MCF 10A (cell line): ENCODE measurements around the gene ATP12A. TPM values are rescaled to one million over a fixed set of nuclear protein-coding genes. Genes with fewer than 3 reads are reported as not detected.

Experiments used
- BruUV-seq: library from RNA; stranded (reverse); fragments of 400-500 nt; replicated peaks from 2 replicates; lab custom pipeline; 2021; lab: Mats Ljungman, UMichigan
- CTCF ChIA-PET: fragments of 300-600 bp; sonication (Branson Sonifier 250); formaldehyde crosslinking; extraction: SDS; loops from one replicate; lab custom pipeline; 2021; ENCODE audit warnings: antibody characterized with exemption, inconsistent platforms; lab: Yijun Ruan, JAX
- POLR2A ChIA-PET: fragments of 300-600, 350-650 bp; sonication (Branson Sonifier 250); formaldehyde crosslinking; extraction: SDS; loops from one replicate; lab custom pipeline; 2020; ENCODE audit warnings: antibody characterized with exemption, inconsistent platforms; lab: Yijun Ruan, JAX
- DNase-seq: peaks from one replicate; pipeline ENCODE4 v3.0.0-alpha.2; 2018; ENCODE audit not compliant: unreplicated experiment
- H3K27ac Mint-ChIP-seq: one replicate; pipeline ENCODE4 v1.8.0; 2022; ENCODE audit warnings: mild to moderate bottlenecking, low read depth, mixed read lengths; ENCODE audit not compliant: unreplicated experiment
- H3K27me3 Mint-ChIP-seq: one replicate; pipeline ENCODE4 v1.8.0; 2022; ENCODE audit warnings: mixed read lengths; ENCODE audit not compliant: insufficient read depth, unreplicated experiment
- H3K36me3 Mint-ChIP-seq: one replicate; pipeline ENCODE4 v1.8.0; 2022; ENCODE audit warnings: mild to moderate bottlenecking, moderate library complexity, mixed read lengths; ENCODE audit not compliant: insufficient read depth, unreplicated experiment
- H3K4me1 Mint-ChIP-seq: one replicate; pipeline ENCODE4 v1.8.0; 2022; ENCODE audit warnings: mixed read lengths; ENCODE audit not compliant: insufficient read depth, unreplicated experiment
- H3K4me3 Mint-ChIP-seq: one replicate; pipeline ENCODE4 v1.8.0; 2022; ENCODE audit warnings: mild to moderate bottlenecking, moderate library complexity, mixed read lengths; ENCODE audit not compliant: unreplicated experiment
- H3K9me3 Mint-ChIP-seq: one replicate; pipeline ENCODE4 v1.8.0; 2022; ENCODE audit warnings: mixed read lengths; ENCODE audit not compliant: unreplicated experiment
- CTCF ChIP-seq: fragments of 200-600 bp; IDR thresholded peaks from one replicate; pipeline ENCODE4 v1.8.0; 2022; ENCODE audit warnings: antibody characterized with exemption, mild to moderate bottlenecking; ENCODE audit not compliant: unreplicated experiment
- intact Hi-C: fragments of 100-400 bp; cut with micrococcal nuclease; formaldehyde crosslinking; loops from 2 replicates; pipeline ENCODE4 v1.14.1; 2022
- total RNA-seq: library from RNA; stranded (reverse); gene quantifications from 2 replicates; pipeline ENCODE4 v1.2.3, GENCODE V29; 2022

Gene ATP12A
- total RNA-seq, 1 experiment from 2014 or later, result not detected

DNA sequence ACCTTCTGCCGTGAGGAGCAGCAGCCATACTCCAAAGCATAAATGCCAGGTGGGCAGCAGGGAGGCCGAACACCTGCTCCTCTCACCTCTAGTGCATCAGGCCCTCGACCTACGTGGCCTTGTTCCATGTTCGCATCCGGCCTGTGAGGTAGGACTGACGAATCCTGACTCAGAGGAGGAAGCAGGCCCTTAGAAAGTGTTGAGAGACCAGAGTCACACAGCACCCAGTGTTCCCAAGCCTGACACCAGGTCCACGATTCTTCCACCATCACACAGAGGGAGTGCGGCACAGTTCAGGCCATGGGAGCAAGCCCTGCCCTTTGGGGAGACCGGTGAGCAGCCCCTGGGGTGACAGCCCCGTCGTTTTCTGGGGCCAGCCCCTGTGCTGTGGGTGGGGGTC, 14.7 kb downstream of the ATP12A start:
- no TSS peak for BruUV-seq
- Mint-ChIP-seq H3K9me3 (no peaks in the 10 kb centered on the region), H3K4me1 (peaks cover 5% of the 10 kb centered on the region), H3K4me3 (no peak overlapping the region), H3K36me3 (no peaks in the 10 kb centered on the region), H3K27me3 (peaks cover 18% of the 10 kb centered on the region), H3K27ac (no peak overlapping the region)
- ChIA-PET CTCF (interaction anchor here (0.7 to 4.0 kb wide), 15 partner anchors 9 to 417 kb away, joined by 3 to 36 read pairs (median 4); no protein-coding TSS in a partner anchor), POLR2A (interaction anchor here (1.1 kb wide), 1 partner anchor 157 kb away, joined by 4 read pairs; no protein-coding TSS in a partner anchor)
- intact Hi-C loops, result loop anchor here (1.0 to 10.0 kb wide), 4 partner anchors 32 to 360 kb away; no protein-coding TSS in a partner anchor
- DNase-seq, result no peak
- no peak for TF ChIP-seq CTCF

DNA sequence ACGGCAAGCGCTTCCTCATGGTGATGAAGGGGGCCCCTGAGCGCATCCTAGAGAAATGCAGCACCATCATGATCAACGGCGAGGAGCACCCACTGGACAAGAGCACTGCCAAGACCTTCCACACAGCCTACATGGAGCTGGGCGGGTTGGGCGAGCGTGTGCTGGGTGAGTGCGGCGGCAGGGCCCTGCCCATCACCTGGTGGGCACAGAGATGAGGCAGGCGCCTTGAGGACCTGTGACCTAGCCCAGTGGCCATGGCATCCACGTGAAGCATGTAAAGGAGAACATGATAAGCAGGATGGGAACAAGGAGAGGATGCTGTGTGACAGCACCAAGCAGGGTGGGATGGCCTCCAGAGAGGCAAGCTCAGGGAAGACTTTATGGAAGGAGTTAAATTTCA, 18.5 kb downstream of the ATP12A start:
- H3K36me3 Mint-ChIP-seq, result no peaks in the 10 kb centered on the region
- POLR2A ChIA-PET, result no interaction called here
- no peak for DNase-seq
- H3K4me1 Mint-ChIP-seq, result peaks cover 5% of the 10 kb centered on the region
- H3K9me3 Mint-ChIP-seq, result no peaks in the 10 kb centered on the region
- CTCF ChIA-PET, result interaction anchor here (0.6 to 1.9 kb wide), 5 partner anchors 17 to 270 kb away, joined by 3 to 7 read pairs (median 3); no protein-coding TSS in a partner anchor
- intact Hi-C loops, result loop anchor here (10.0 kb wide), 1 partner anchor 356 kb away; no protein-coding TSS in a partner anchor
- no TSS peak for BruUV-seq
- no peak overlapping the region for H3K27ac Mint-ChIP-seq
- TF ChIP-seq CTCF, result no peak
- no peak overlapping the region for H3K4me3 Mint-ChIP-seq
- H3K27me3 Mint-ChIP-seq, result peaks cover 31% of the 10 kb centered on the region

- H3K4me3 Mint-ChIP-seq, result no peak overlapping the region
- no peak overlapping the region for H3K27ac Mint-ChIP-seq
- DNase-seq, result no peak
- peaks cover 31% of the 10 kb centered on the region for H3K27me3 Mint-ChIP-seq
- H3K36me3 Mint-ChIP-seq, result no peaks in the 10 kb centered on the region
- POLR2A ChIA-PET, result no interaction called here
- CTCF ChIA-PET, result interaction anchor here (1.1 kb wide), 1 partner anchor 18 kb away, joined by 3 read pairs; no protein-coding TSS in a partner anchor
- no peak for TF ChIP-seq CTCF
- intact Hi-C loops, result loop anchor here (10.0 kb wide), 1 partner anchor 355 kb away; no protein-coding TSS in a partner anchor
- H3K9me3 Mint-ChIP-seq, result no peaks in the 10 kb centered on the region
- BruUV-seq, result no TSS peak
- H3K4me1 Mint-ChIP-seq, result no peaks in the 10 kb centered on the region
These were observed 19.3 kb downstream of the ATP12A start for GRCh38 chr13:24699541-24699940.

- intact Hi-C loops, result no loop called here
- Mint-ChIP-seq H3K27me3 (peaks cover 31% of the 10 kb centered on the region), H3K9me3 (no peaks in the 10 kb centered on the region), H3K36me3 (no peaks in the 10 kb centered on the region), H3K4me3 (no peak overlapping the region), H3K27ac (no peak overlapping the region), H3K4me1 (no peaks in the 10 kb centered on the region)
- CTCF ChIA-PET, result no interaction called here
- no peak for TF ChIP-seq CTCF
- POLR2A ChIA-PET, result no interaction called here
- DNase-seq, result no peak
- BruUV-seq, result no TSS peak
These were observed 20.3 kb downstream of the ATP12A start for GRCh38 chr13:24700539-24700938.
